Mucosa of rectum (tissue), 2 donors: ENCODE data around the gene MT1B.

Experiments
- H3K27ac ChIP-seq, 2 donors: one replicate each; pipeline ENCODE4 v1.7.0; 2013; ENCODE audit warnings: inconsistent platforms in 2 of 2, low read depth in 2 of 2, low read length in 2 of 2
- H3K27me3 ChIP-seq, 2 donors: one replicate each; pipeline ENCODE4 v1.7.0; 2013; ENCODE audit warnings: low read length in 2 of 2; ENCODE audit not compliant: control insufficient read depth in 2 of 2, insufficient read depth in 2 of 2
- H3K36me3 ChIP-seq, 2 donors: one replicate each; pipeline ENCODE4 v1.7.0; 2013; ENCODE audit warnings: low read length in 2 of 2; ENCODE audit not compliant: control insufficient read depth in 2 of 2, insufficient read depth in 2 of 2
- H3K4me1 ChIP-seq, 2 donors: one replicate each; pipeline ENCODE4 v1.7.0; 2013; ENCODE audit warnings: low read length in 2 of 2, mild to moderate bottlenecking in 1 of 2; ENCODE audit not compliant: control insufficient read depth in 2 of 2, insufficient read depth in 2 of 2
- H3K4me3 ChIP-seq, 2 donors: one replicate each; pipeline ENCODE4 v1.7.0; 2013; ENCODE audit warnings: low read length in 2 of 2
- H3K9ac ChIP-seq, 2 donors: one replicate each; pipeline ENCODE4 v1.7.0; 2013; ENCODE audit warnings: low read length in 2 of 2, low read depth in 1 of 2, mild to moderate bottlenecking in 1 of 2
- H3K9me3 ChIP-seq, 2 donors: one replicate each; pipeline ENCODE4 v1.7.0; 2013; ENCODE audit warnings: low read length in 2 of 2; ENCODE audit not compliant: control insufficient read depth in 2 of 2
- donor health status: healthy.
- donor health status: Normal muscosa, but diverticular disease.

The MT1B gene

DNA sequence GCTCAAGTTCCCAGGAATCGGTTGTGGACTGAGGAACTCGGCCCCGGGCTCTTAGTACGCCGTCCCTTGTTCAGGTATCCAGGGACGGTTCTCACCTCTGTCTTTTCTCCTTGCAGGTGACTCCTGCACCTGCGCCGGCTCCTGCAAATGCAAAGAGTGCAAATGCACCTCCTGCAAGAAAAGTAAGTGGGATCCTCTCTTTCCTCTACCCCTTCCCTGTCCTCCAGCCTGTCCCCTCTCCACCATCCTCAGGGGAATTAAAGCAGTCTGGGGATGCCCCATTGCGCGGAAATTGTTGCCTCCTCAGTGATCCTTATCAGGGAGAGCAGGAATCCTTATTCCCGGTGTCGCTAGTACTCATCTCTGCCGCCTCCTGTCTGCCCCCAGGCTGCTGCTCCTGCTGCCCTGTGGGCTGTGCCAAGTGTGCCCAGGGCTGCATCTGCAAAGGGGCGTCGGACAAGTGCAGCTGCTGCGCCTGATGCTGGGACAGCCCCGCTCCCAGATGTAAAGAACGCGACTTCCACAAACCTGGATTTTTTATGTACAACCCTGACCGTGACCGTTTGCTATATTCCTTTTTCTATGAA lies 42.7 kb upstream of the MT1B start:
- Histone ChIP-seq H3K36me3 (no peaks in the 10 kb centered on the region), H3K9me3 (no peaks in the 10 kb centered on the region), H3K4me3 (peak overlapping the region; percentile 82 to 96), H3K9ac (peak overlapping the region; percentile 78 to 90), H3K27ac (peak overlapping the region; percentile 88 to 95), H3K27me3 (no peaks in the 10 kb centered on the region), H3K4me1 (peaks cover 26 to 29% of the 10 kb centered on the region in 2 donors)

DNA sequence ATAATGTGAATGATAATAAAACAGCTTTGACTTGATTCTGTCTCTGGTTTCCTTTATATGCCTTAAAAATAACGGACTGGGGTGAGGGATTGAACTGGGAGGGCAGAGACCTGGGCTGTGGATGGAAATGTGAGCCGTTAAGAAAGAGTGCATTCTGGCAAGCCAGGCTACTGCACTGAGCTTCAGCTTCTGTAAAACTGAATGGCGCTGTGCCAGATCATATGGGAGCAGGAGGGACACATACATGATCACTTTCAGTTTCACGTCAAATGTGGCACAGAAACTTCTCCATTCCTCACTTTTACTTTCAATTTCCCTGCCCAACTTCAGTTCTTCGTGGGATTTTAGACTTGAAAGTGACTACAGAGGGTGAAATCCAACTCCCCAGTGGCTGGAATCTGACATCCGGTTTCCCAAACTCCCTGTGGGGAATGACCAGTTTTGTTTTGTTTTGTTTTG lies 42.2 kb upstream of the MT1B start:
- peak overlapping the region; percentile 88 to 95 for H3K27ac ChIP-seq
- H3K9ac ChIP-seq = peak overlapping the region; percentile 78 to 90

DNA sequence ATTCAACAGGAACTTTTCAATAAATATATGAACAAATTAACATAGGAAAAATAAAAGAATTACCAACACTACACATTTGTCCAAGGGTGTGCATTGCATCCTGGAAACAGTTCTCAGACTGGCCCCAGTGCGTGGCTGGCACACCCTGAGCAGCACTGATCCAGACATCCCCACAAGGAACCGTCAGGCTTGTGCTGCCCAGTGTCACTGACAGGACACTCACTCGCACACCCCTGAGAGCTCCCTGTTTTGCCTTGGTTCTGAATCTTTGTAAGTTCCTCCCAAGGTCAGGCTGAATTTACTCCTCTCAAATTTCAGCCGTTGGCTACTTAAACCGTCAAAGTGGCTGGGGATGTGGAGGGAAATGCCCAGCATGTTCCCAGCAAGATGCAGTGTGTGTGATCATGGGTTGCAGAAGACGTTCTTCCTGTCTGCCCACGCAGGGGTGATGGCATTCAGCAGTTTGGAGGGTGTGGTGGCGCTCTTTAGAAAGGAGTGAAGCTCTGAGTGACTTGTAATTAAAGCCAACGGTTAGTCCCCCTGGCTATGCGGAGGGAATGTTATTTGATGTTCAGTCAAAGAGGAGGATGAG lies 41.6 kb upstream of the MT1B start:
- no peaks in the 10 kb centered on the region for H3K9me3 ChIP-seq
- no peaks in the 10 kb centered on the region for H3K27me3 ChIP-seq
- peaks cover 26 to 29% of the 10 kb centered on the region in 2 donors for H3K4me1 ChIP-seq
- H3K9ac ChIP-seq = peak overlapping the region; percentile 78 to 90
- peak overlapping the region; percentile 88 to 95 for H3K27ac ChIP-seq
- H3K36me3 ChIP-seq = no peaks in the 10 kb centered on the region
- peak overlapping the region; percentile 82 to 96 for H3K4me3 ChIP-seq

More for the DNA sequence above, 42.2 kb upstream of the MT1B start:
- Histone ChIP-seq H3K4me1 (peaks cover 26 to 29% of the 10 kb centered on the region in 2 donors), H3K27me3 (no peaks in the 10 kb centered on the region), H3K4me3 (peak overlapping the region; percentile 82 to 96), H3K36me3 (no peaks in the 10 kb centered on the region), H3K9me3 (no peaks in the 10 kb centered on the region)

DNA sequence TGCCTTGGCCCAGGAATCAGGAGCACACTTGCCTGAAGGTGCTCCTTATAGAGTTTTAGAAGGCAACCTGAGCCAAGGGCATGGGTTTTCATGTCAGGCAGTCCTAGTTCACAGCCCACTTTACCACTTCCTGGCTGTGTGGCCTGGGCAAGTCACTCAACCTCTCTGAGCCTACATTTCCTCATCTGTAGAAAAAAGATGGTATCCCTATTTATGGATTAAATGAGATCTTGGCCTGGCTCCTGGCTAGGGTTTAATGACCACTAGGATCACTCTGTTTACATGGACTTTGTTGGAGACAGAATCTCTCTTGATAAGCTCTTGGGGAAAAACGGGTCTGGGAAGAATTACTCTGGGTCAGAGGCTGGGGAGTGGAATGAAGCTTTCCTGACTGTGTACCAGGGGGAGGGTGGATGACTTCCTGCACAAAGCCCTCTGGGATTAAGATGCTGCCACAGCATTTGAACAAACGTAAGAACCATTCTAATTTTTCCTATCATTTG lies 41.0 kb upstream of the MT1B start:
- Histone ChIP-seq H3K27ac (peak overlapping the region; percentile 88 to 95), H3K27me3 (no peaks in the 10 kb centered on the region), H3K9ac (peak overlapping the region; percentile 78 to 90), H3K4me3 (peak overlapping the region in 1 of 2 donors; percentile 96), H3K36me3 (no peaks in the 10 kb centered on the region), H3K4me1 (peaks cover 26 to 29% of the 10 kb centered on the region in 2 donors), H3K9me3 (no peaks in the 10 kb centered on the region)

DNA sequence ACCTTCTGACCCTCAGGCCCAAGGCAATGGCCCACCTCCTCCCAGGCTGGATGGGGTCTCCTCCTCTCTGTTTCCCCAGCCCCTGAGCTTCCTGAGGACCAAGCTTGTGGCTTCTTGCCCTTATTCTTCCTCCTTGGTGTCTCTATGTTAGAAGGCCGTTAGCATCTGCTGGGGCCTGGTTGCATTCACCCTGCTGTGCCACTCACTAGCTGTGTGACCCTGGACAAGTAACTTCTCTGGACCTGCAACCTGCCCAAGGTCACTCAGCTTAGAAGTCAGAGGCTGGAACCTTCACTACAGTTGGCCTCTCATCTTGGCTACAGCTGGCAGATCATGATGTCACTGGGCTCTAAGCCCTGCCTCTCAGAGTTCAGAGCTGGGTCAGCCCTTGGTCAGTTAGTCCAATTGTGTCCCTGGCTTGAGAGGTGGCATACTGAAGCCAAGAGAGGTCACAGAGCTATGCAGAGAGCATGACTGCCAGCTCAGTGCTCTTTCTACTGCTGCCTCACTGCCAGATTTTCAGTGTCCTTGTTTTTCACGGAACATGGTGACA lies 40.3 kb upstream of the MT1B start:
- Histone ChIP-seq H3K36me3 (no peaks in the 10 kb centered on the region), H3K4me1 (peaks cover 26 to 29% of the 10 kb centered on the region in 2 donors), H3K27ac (peak overlapping the region; percentile 88 to 95), H3K9ac (no peak overlapping the region), H3K4me3 (no peak overlapping the region), H3K27me3 (no peaks in the 10 kb centered on the region), H3K9me3 (no peaks in the 10 kb centered on the region)

DNA sequence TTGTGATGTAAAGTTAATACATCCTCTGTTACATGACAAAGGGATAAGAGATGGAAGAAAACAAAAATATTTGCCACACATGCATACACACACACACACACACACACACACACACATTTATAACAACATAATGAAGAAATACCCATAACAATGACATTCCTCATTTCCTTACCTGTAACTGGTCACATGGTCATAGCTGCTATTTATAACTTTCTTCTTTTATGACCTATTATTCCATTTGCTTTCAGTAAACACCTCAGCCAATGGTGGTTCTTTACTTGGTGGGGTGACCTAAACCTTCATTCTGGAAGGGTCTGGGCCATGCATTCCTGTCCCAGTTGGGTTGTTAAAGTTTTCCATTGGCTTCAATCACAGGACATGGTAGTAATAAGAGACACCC lies 38.0 kb upstream of the MT1B start:
- Histone ChIP-seq H3K4me1 (peaks cover 25 to 29% of the 10 kb centered on the region in 2 donors), H3K9me3 (no peaks in the 10 kb centered on the region), H3K36me3 (no peaks in the 10 kb centered on the region), H3K27ac (no peak overlapping the region), H3K4me3 (no peak overlapping the region), H3K27me3 (peaks cover 0 to 5% of the 10 kb centered on the region in 2 donors), H3K9ac (no peak overlapping the region)

DNA sequence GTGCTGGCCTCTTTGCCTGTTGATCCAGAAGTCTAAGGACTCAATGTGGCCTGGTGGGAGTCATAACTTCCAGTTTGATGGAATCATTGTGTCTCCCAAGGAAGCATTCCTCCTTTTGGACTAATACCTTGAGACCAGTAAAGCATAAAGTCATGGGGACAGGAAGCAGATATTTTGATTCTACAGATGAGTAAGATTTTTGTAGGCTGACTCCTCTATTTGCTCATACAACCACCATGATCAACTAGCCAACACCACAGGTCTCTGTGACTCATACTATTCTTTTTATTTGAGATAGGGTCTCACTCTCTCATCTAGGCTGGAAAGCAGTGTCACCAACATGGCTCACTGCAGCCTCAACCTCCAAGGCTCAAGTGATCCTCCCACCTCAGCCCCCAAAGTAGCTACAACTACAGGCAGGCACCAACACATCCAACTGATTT lies 37.1 kb upstream of the MT1B start:
- Histone ChIP-seq H3K27me3 (peaks cover 0 to 5% of the 10 kb centered on the region in 2 donors), H3K9ac (no peak overlapping the region), H3K36me3 (no peaks in the 10 kb centered on the region), H3K9me3 (no peaks in the 10 kb centered on the region), H3K27ac (no peak overlapping the region), H3K4me3 (no peak overlapping the region), H3K4me1 (peaks cover 19 to 20% of the 10 kb centered on the region in 2 donors)

DNA sequence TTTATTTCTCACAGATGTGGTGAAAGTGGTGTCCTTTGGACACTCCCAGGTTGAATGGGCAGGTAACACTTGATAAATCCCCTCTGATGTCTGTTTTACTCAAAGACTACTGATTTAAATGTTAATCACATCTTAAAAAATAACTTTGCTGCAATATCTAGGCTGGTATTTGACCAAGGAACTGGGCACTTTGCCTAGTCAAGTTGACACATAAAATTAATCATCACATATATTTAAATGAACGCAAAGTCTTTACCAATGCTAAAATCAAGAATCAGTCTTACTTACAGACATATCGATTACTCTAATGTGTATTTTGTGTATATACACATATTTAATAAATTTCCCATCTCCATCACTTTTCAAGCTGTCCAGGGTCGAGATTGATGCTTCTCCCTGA lies 36.3 kb upstream of the MT1B start:
- no peak overlapping the region for H3K4me3 ChIP-seq
- H3K9ac ChIP-seq = no peak overlapping the region
- H3K4me1 ChIP-seq = peaks cover 13 to 14% of the 10 kb centered on the region in 2 donors
- no peaks in the 10 kb centered on the region for H3K36me3 ChIP-seq
- no peaks in the 10 kb centered on the region for H3K9me3 ChIP-seq
- peaks cover 0 to 5% of the 10 kb centered on the region in 2 donors for H3K27me3 ChIP-seq
- no peak overlapping the region for H3K27ac ChIP-seq

DNA sequence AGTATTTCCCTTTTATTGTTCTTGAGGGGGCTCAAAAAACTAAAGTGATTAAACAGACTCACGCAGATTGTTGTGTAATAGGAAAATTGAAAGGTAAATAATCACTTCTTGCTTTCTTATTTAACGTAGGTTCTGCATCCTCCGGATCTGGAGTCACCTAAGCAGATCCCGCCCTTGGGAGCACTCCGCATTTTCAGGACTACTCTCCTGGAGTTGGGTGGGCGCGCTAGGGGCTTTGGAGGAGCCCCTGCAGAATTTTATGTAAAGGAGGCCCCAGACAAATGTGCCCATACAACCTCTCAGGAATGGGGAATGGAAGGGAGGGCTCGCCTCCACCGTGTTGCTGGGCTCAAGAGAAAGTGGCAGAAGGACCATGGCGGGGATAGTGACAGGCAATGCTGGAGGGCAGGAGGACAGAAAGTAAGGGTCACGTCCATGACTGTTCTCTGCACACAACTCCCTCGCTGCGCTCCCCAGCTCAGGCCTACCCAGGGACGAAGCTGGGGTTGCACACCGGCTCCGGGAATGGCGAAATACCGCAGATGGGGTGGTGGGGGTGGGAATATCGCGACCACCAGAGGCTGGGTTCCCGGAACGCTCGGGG lies 35.0 kb upstream of the MT1B start:
- H3K36me3 ChIP-seq = no peaks in the 10 kb centered on the region
- peaks cover 0 to 5% of the 10 kb centered on the region in 2 donors for H3K27me3 ChIP-seq
- H3K4me1 ChIP-seq = peaks cover 8 to 10% of the 10 kb centered on the region in 2 donors
- no peaks in the 10 kb centered on the region for H3K9me3 ChIP-seq
- H3K4me3 ChIP-seq = peak overlapping the region; percentile 39 to 54
- no peak overlapping the region for H3K27ac ChIP-seq
- H3K9ac ChIP-seq = peak overlapping the region in 1 of 2 donors; percentile 70
